ENCODE data around the gene BMPER.

The BMPER gene

DNA sequence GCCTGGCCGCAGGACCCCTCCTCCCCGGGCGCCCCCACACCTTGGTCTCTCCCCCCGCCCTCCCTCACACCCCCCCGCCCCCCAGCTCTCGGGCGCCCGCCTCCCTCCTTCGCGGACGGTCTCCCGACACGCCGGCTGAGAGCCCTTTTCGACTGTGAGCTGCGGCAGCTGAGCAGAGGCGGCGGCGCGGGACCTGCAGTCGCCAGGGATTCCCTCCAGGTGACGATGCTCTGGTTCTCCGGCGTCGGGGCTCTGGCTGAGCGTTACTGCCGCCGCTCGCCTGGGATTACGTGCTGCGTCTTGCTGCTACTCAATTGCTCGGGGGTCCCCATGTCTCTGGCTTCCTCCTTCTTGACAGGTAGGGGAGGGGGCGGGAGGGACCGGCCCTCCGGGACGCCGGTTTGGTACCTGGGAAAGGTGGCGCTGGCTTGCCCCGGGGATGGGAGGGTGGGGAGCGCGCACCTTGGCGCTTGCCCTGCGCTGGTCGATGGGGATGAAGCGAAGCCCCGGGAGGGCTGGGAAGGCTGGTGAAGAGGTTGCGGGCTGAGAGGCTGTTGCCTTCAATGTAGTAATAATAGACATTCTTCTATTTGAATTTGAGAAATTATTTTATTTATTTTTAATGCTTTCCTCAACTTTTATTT lies at the start of gene BMPER:
TSS of gene BMPER (plus strand) at position 151 of the 644 bp plus-strand sequence. CDS start at position 226, 75 bp downstream.
- no peak for DNase-seq

DNA sequence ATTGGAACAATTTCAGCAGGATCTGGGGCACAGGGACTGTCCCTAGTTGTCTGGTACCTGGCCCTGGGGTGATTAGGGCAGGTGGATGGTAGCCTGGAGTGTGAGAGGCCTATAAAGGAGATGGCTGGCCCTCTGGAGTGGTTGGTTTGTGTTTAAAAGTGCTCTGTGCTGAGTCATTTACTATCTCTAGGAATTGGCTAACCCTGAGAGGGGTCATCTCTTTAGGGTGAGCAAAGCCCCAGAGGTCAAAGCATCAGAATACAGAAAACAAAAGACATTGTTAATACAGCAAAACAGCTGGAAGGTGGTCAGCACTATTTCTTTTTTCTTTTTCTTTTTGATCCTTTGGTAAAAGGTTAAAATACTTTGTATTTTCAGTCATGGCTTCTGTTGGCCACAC lies 43.4 kb upstream of the BMPER start:
- DNase-seq, result no peak

DNA sequence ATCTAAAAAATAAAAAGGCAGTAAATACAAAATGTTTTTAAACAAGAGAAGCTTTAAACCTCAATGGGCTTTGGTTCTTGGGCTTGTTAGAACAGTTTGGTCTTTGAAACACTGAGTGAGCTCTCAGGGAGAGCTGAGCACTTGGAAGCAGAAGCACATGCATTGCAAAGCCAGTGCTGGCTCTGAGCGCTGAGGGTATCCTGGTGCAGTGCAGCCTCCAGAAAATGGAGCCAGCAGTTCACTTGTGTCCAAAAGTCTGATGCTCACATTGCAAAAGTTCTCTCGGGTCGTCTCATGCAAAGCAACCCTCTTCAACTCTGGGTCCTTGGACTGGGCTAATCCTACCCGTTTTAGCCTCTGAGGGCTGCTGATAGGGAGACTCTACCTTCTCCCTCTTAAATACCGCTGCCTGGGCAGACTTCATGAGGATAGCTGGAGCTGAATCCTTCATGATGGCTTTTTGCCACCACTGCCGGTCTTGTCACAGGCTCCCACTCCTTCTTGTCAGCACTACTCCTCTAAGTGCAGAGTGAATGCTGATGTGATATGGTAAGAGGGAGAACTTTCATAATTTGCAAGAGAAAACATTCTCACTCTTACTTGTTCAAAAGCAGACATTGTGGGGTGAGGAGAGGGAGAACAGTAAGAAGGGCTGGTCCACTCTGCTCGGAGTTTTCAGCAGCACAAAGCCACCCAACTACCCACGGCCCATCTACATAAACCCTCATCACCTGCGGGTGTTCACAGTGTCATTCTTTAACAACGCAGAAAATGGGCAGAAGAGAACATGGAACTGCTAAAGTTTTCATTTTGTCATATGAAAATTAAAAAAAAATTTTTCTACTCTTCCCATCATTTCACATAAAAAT lies 42.2 kb upstream of the BMPER start:
- no peak for DNase-seq

DNA sequence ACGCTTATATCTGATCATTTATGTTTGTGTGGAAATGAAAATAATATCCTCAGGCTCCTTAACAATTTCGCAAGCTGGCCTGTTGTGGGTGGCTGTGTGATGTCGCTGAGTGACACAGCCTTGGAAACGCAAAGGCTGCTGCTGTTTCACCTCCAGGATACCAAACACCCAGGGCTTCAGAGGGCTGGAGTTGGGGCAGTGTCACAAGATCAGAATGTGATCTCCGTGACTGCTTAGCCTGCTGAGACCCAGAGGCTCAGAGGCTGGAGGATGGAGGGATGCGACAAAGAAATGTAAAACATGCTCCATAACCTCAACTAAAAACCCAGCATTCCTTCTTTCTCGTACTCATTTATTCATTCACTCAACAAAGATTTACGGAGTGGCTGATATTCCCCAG lies 37.2 kb upstream of the BMPER start:
- DNase-seq, result no peak

DNA sequence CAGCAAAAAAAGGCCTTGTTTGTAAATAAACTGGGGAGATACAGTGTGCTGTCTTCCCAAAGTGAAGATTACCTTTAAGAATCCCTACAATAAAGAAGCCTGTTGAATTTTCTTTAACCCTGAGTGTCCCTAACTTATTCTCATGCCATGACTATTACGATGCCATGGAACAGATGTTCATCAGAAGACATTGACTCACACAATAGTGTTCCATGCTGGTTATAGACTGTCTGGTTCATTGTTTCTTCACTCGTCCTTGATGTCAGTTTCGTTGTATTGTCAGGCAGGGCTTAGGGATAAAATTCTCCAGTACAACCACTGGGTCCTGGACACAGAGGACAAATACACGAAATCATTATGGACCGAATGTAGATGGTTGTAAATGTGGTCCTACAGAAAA lies 36.2 kb upstream of the BMPER start:
- DNase-seq, result no peak

DNA sequence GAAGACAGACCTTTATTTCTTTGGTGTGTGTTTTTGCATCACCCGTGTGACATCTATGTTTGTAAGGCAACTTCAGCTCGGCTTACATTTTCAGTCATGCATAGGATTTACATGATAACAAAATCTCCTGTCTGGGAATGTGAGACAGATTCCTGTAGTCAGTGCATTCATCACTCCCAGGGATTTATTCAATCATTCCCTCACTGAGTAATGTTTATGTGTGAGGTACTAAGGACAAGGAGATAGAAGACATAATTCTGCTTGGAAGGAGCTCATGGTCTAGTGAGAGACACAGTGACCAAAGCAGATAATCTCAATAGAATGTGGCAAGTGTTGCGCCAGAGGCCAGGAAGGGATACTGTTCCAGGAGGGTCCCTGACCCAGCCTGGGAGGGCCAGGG lies 35.2 kb upstream of the BMPER start:
- no peak for DNase-seq

DNA sequence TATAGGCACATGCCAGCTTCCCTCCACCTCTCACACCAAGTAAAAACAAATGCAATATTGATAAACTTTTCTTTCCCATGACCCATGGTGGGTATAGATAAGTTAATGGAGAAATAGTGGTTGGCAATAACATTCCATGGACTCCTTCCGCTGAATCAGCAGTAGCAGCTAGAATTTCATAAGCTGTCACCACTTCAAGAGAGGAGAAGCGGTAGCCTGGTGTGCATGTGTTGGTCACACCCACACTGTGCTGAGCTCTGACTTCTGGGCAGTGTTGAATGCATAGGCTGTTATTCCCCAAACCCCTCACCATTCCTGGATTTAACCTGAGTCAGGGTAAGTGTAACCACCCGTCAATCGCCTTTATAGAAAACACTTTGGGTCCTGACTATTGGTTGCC lies 32.5 kb upstream of the BMPER start:
- DNase-seq, result no peak

DNA sequence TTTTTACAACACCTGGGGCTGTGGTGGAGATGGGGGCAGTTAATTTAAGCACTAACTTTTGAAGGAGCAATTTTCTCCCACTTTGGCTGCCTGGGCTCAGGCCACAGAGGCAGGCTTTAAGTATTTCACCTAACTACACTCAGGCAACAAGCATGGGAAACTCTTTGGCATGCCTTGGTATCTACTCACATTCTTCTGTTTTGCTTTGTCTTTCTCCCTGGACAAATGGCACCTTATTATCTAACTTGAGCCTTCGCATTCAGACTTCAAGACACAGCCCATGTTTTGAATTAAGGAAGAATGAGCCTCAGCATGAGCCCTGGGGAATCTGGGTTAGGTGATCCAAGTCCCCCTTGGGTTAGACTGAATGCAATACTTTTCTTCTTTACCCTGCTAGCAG lies 31.8 kb upstream of the BMPER start:
- DNase-seq, result no peak

DNA sequence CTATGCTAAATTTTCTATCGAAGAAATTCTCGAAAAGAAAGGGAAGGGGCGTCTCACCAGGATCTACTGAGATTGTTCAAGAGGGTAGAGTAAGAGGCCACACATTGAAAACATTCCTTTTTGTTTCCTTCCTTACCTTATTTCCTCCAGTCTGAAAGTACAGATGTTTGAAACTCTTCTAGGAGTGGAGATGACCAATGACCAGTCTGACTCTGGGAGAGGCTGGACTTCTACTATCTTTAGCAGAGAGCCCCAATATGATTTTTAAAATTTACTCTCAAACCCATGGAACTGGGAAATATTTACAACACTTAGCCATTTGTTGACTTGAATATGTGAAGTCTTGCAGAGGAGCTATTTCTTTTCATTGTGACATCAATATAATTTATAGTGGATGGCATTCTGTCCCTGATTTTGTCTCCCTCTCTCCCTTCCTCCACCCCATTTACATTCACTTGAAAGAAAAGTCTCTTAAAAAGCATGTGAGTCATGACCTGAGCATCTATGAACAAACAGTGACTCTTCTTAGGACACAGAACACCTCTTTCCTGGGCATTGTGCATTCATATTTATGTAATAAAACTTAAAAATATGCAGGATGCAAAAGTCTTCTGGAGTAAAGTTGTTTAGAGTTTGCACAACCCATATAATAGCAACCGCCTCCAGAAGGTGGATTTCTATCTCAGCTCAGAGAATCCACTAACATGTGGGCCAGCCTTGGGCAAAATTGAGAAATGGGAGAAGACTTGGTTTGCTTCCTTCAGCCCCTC lies 31.2 kb upstream of the BMPER start:
- no peak for DNase-seq

DNA sequence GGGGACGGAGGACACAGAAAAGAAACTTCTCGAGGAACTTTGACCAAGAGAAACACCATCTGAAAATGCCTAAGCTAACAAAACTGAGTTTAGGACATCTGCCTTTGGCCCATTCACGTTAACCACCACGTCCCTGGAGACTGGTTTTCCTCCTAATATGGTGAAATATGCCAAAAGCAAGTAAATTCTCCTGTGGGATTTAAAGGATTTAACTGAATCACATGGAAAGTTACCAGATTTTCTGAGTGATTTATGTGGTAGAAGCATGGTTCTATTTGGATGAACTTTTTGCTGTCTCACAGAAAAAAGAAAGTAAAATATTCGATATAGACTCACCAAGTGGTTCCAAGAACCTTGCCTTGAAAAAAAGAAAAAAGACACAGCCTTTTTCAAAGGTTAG lies 30.4 kb upstream of the BMPER start:
- DNase-seq, result no peak

DNA sequence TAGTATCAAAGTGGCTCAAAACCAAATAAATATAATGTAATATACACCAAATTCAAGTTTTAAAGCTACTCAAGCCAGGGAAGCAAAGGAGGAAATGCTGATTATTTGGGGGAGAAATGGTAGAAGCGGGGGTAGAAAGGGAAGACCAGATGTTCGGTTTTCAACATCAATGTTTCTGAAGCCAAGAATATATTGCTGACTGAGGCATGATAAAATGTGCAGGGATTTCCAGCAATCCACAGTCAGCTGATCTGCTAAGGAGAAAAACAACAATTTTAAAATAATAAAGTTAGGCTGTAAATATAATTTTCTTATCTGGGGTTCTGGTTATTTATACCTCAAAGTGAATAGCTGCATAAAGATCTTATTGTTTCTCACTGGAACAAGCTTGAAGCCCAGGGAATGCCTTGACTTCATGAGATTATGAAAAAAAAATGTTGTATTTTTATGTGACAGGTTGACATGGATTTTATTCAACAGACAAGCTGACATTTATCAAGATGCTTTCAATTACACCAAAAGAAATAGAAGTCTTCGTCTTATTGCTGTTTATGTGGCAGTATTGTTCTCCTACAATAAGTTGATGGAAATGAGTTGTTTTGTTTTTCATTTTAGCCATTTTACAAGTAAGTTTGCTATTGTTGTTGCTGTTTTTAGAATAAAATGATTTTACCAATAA lies 28.6 kb upstream of the BMPER start:
- DNase-seq, result no peak

DNA sequence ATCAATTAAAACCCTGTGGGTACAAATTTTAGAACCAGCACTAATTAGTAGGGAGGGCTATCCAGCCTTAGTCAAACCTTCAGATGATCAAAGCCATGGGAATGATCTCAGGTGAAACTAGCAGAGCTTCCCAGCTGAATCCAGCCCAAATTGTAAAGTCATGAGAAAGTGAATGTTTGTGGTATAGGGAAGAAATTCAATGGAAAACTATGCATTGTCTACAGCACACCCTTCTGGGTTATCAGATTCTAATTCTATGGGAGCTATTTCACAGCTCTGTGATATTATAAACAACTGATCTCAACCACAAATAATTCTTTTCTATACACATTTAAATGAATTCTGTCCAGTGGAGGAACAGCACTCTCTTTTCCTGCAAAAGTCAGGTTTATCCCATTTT lies 24.6 kb upstream of the BMPER start:
- no peak for DNase-seq

DNA sequence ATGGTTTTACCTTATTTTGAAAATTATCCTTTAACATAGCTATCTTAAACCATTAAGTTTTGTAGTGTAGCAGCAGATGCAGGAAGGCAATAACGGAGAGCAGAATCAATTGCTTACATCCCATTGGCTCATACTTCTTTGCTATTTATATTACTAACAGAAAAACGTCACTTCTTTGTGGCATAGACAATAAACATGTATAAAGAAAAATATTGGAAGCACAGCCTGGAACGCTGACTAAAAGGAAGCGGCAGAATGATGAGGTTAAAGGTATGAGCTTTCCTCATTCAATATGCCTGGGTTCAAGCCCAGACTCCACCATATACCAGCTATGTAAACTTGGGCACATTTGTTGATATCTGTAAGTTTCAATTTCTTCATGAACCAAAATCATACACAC lies 24.0 kb upstream of the BMPER start:
- DNase-seq, result no peak

DNA sequence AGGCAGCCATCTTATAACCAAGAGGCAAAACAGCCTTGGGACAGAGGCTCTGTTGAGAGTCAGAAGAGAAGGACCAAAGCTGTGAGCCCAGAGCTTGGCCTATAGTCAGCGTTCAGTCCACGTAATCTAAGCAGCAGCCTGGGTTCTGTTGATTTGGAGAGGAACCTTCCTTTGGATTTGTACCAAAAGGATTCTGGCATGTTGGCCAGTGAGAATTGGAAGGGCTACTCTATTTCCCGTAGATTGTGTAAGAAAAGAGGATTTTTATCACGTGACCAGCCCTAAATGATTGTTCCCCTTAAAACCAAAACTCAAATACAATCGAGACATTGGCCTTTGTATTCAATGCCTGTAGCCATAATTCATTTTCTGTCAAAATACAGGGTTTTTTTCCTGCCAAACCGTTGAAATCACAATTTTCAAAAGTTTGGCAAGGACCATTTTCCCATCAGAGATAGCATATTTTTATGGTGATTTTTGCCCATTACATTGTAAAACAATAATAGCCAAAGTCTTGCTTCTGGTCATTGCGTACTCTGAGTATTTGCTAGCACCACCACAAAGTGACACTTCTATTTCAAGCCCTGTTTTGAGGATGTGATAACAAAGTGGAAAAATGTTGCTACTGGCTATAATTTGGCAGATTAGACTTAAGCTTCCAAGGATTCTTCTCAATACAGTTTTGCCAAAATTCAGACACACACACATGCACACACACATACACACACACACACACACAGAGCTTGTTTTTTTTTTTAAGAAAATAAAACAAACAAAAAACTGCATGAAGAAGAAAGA lies 23.1 kb upstream of the BMPER start:
- DNase-seq, result no peak

DNA sequence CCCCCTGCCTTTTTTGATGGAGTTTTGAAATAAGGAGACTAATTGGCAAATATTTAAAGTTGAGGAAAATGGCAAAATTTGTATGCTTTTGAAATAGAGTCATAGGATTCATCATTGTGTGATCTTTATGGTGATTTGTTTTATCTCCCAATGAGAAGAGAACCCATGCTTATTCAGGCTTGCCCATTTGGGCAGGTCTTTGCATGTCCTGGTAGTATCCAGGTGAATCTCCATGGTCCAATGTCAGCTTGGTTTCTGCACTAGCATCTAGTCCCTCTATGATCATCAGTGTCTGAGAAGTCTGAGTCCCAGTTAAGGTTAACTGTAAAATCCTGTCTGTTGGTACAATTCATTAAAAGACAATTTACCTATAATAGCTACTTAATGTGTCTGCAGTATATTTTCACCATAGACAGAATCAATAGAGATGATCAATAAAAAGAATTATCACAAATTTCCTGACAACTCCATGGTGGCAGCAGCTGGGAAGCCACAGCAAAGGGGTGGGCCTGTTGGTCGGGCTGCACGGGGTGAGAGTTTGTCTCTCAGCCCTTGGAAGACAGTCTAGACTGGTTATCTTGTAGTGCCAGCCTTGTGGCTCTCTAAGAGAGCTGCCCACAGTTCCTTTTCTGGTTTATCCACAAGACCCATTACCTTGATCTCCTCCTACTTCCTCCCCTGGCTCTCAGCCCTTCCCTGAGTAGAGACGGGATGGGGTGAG lies 22.2 kb upstream of the BMPER start:
- DNase-seq, result no peak

DNA sequence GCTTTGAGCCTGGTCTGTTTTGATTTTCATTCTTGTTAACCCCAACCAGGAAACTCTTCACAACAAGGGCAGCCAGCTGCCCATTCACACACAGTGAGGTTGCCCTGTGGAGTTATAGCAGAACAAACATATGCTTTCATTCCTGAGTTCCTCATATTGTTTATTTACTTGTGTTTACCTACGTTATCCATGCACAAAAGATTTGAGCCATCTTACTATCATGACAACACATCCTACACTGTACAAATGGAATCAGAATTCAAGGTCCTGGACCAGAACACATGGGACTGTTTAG lies 21.7 kb upstream of the BMPER start:
- no peak for DNase-seq

DNA sequence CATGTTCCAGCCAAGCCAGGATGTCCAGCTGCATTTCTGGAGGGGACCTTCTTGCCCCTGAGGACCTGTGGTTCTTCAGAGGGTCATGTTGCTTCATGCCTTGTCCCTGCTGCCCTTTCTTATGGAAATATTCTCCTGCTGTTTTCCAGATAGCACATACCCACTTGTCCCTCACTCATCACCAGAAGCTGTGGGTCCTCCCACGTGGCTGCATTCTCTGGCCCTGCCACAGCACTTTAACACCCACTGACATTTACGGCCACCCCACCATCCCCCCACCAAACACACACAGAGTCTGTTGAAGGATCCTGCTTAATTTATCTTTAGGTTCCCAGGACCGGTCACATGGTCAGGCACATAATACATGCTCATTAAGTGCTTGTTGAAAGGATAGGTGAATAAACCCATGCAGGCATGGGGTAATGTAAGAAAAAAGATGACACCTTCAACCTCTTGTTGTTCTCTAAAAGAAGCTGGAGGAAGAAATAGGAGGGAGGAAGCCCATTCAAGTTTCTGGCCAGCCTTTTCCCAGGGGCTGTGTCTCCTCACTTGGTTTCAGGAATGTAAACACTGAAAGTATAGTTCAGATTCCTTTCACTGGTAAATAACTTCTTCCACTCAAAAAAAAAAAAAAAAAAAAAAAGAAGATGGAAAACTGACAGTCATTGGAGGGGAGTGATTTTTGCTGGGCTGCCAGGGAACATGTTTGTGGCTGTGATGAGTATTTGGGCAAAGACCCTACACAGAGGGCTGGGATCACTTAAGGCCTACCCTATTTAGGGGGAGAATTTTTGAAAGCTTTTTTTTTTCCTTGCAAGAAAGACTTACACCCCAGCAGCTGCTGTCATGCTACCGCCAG lies 19.8 kb upstream of the BMPER start:
- no peak for DNase-seq

DNA sequence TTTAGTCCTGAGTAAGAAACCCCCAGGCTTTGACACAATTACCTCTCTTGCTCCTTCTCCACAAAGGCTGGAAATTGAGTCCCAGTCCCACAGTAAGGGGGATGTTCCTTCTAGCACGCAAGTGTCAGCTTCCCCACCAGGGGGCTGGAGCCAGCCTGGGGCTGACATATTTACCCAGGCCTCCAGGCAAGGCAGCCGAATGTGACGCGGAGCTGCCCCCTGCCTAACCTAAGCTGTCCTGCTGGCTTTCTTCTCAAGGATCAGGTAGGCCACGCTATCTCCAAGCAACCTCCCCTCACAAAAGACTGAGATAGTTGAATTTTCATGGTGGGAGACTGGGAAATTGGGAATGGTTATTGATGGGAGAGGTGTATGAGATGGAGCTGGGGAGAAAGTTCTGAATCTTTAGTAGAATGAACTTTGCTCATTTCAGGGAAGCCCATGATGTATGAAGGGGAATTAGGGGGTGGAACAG lies 19.2 kb upstream of the BMPER start:
- no peak for DNase-seq

DNA sequence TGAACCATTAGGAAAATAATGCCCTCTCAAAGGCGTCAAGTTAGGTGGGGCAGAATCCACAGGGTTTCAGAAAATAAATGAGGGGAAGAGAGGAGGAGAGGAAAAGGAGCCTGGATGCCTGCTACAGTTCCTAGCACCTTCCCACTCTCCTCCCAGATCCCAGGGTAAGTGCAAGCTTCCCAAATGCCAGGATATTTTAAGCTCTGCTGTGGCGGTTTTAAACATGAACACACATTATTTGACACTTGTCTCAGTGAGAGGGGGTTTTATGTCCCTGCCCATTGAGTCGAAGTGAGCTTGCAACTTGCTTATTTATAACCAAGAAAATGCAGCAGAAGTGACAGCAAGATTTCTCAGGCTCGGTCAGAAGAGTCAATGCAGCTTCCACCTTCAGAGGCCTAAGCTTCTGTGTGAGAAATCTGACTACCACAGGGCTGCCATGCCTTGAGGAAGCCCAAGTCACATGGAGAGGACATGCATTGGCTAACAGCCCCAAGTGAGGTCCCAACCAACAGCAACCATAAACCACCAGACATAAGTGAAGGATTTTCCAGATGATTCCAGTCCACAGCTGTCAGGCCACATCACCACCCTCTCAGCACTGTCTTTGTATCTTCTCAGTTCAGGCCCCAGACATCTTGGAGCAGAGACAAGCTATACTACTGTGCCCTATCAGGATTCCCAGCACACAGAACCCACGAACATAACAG lies 17.9 kb upstream of the BMPER start:
- DNase-seq, result no peak

DNA sequence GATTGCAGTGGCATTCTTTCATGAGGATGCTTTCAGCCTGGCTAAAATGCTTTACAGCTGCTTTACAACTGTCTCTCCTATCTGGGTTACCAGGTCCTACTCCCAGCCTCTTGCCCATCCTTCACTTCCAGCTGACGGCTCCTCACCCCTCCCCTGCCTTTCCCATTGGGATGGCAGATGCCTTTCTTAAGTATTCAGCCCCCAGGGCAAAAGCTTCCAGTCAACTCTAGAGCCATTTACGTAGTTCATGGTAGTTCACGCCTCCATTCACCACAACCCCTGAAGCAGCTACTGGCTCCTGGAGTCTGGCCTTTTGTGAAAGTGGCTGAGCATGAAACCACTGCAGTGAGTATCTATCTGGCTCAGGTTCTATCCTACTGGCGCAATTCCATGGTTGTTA lies 17.2 kb upstream of the BMPER start:
- DNase-seq, result no peak
